ENCODE results near the gene GAA. TPM values are rescaled to one million over a fixed set of nuclear protein-coding genes. Genes with fewer than 3 reads are reported as not detected.

GAA gene
- total and polyA plus RNA-seq, 12 donors: 5.6 to 170 (median 90.5) TPM

- WGBS, 4 donors: 87 to 94% (median 89%) methylated on average over 7 to 23 of the region's 23 CpGs
- H3K4me3 ChIP-seq: no peak overlapping the region
- intact Hi-C loops (cut with DNase I): no loop called here
Measured at GRCh38 chr17:80097844-80098691, 3.3 kb upstream of the GAA start.

DNA sequence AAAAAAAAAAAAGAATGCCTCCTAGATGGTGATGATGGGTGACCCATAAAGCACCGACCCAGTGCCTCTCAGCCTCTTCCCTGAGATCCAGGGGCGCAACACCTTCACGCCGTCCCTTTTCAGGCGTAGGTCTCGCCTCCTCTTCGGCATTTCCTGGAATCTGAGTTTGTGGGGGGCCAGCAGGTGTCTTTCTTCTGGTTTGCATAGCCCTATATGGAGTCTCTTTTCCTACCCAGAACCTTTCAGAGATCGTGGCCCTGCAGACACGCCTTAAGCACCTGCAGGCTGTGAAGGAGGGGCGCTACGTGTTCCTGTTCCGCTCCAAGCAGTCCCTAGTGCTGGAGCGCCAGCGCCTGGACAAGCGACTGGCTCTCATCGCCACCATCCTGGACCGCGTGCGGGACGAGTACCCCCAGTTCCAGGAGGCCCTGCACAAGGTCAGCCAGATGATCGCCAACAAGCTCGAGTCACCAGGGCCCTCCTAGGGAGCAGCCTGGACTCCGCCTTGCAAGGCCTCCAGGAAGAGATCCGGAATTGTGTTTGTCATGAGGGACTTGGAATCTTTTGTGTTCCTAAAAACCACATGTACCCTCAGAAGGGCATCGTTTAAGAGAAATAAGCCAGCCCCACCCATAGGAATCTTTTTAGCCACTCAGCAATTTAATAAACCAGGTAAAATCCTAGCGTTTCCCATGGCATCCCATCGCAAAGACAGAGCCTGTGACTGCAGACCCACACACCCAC lies 1.9 kb upstream of the GAA start:
- Histone ChIP-seq H3K36me3 (replicated peaks in 1 of 2) (no peaks in the 10 kb centered on the region), H3K27ac (no peak overlapping the region), H3K4me3 (no peak overlapping the region), H3K9me3 (replicated peaks in 1 of 3) (no peaks in the 10 kb centered on the region), H3K4me1 (replicated peaks in 1 of 2) (peaks cover 0 to 27% of the 10 kb centered on the region in 2 donors), H3K27me3 (no peaks in the 10 kb centered on the region)
- DNase-seq: peak in 1 of 7 donors; percentile 25
- 77 to 89% (median 85%) methylated on average over 27 of the region's 27 CpGs for WGBS, 4 donors
- no peak for TF ChIP-seq CTCF (IDR thresholded peaks at IDR 0.05)
- no peak for TF ChIP-seq POLR2A (IDR thresholded peaks at IDR 0.05)
- intact Hi-C loops (cut with DNase I): no loop called here

More at GRCh38 chr17:80097844-80098691, 3.3 kb upstream of the GAA start:
- Histone ChIP-seq H3K27ac (no peak overlapping the region), H3K36me3 (replicated peaks in 1 of 2) (no peaks in the 10 kb centered on the region), H3K4me1 (replicated peaks in 1 of 2) (peaks cover 0 to 21% of the 10 kb centered on the region in 2 donors), H3K27me3 (no peaks in the 10 kb centered on the region), H3K9me3 (replicated peaks in 1 of 3) (no peaks in the 10 kb centered on the region)
- TF ChIP-seq CTCF (IDR thresholded peaks at IDR 0.05) (no peak), POLR2A (IDR thresholded peaks at IDR 0.05) (no peak)
- peak in 1 of 7 donors; percentile 22 for DNase-seq

DNA sequence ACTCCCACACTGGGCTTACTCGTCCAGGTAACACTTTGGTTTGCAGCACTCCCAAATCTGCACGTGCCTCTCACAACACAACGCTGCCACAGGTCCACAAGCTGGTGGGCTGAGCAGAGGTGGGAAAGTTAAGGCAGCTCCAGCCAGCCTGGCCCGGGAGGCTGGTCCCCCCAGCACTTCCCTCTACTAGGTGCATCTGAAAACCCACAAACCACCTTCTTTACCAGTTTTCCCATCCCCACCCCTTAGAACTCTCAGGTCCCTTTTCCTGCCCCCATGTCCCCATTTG lies 1.4 kb upstream of the GAA start:
- H3K27me3 ChIP-seq: no peaks in the 10 kb centered on the region
- intact Hi-C loops (cut with DNase I): no loop called here
- 80 to 85% (median 82%) methylated on average over 4 of the region's 4 CpGs for WGBS, 4 donors
- peak overlapping the region in 1 of 5 donors; percentile 89 for H3K27ac ChIP-seq
- H3K9me3 ChIP-seq (replicated peaks in 1 of 3): no peaks in the 10 kb centered on the region
- no peak for DNase-seq
- H3K36me3 ChIP-seq (replicated peaks in 1 of 2): no peaks in the 10 kb centered on the region
- H3K4me1 ChIP-seq (replicated peaks in 1 of 2): peaks cover 0 to 30% of the 10 kb centered on the region in 2 donors
- no peak for TF ChIP-seq CTCF (IDR thresholded peaks at IDR 0.05)
- TF ChIP-seq POLR2A (IDR thresholded peaks at IDR 0.05): no peak
- no peak overlapping the region for H3K4me3 ChIP-seq

- intact Hi-C loops (cut with DNase I): no loop called here
- peak in 2 of 7 donors; percentile 37 to 63 for DNase-seq
- Histone ChIP-seq H3K9me3 (replicated peaks in 1 of 3) (no peaks in the 10 kb centered on the region), H3K27me3 (no peaks in the 10 kb centered on the region), H3K27ac (peak overlapping the region in 3 of 5 donors; percentile 75 to 96 (median 89)), H3K36me3 (replicated peaks in 1 of 2) (no peaks in the 10 kb centered on the region), H3K4me3 (peak overlapping the region; percentile 51 to 86 (median 76)), H3K4me1 (replicated peaks in 1 of 2) (peaks cover 0 to 30% of the 10 kb centered on the region in 2 donors)
- 14 to 77% (median 32%) methylated on average over 6 to 21 of the region's 21 CpGs for WGBS, 4 donors
- TF ChIP-seq CTCF (IDR thresholded peaks at IDR 0.05): no peak
- TF ChIP-seq POLR2A (IDR thresholded peaks at IDR 0.05): no peak
Measured at GRCh38 chr17:80101946-80102663, 724 bp downstream of the GAA start.
